GM21423 (cell line): ENCODE results near the gene PRPF39.
A peak's percentile ranks its signal among the peaks of the same experiment; 100 is the strongest.
"Not testable (repeated sequence)": the region's sequence is repeated elsewhere in the genome, so short reads cannot be mapped to it uniquely, and the experiment has no call there.

Experiments
- ATAC-seq: cut with Tn5 transposase; IDR thresholded peaks from one replicate; pipeline ENCODE4 v1.9.1; 2021; ENCODE audit warnings: mild to moderate bottlenecking, moderate library complexity; ENCODE audit not compliant: unreplicated experiment

PRPF39 gene

GRCh38 chr14:45081096-45081495 lies 2.8 kb upstream of the PRPF39 start:
- not testable (repeated sequence) for ATAC-seq

GRCh38 chr14:45082420-45082819 lies 1.5 kb upstream of the PRPF39 start:
- ATAC-seq, result no peak

GRCh38 chr14:45083617-45083975 lies 320 bp upstream of the PRPF39 start:
- ATAC-seq, result no peak

GRCh38 chr14:45084946-45085346 lies 1.0 kb downstream of the PRPF39 start:
- ATAC-seq, result no peak

GRCh38 chr14:45089813-45090212 lies 5.9 kb downstream of the PRPF39 start:
- ATAC-seq, result peak; percentile 69

GRCh38 chr14:45091710-45092109 lies 7.8 kb downstream of the PRPF39 start:
- no peak for ATAC-seq

- ATAC-seq, result no peak
Measured at GRCh38 chr14:45094275-45094674, 10.4 kb downstream of the PRPF39 start.

GRCh38 chr14:45095143-45095542 lies 11.2 kb downstream of the PRPF39 start:
- no peak for ATAC-seq

GRCh38 chr14:45096218-45096617 lies 12.3 kb downstream of the PRPF39 start:
- no peak for ATAC-seq

- ATAC-seq, result no peak
Measured at GRCh38 chr14:45103806-45104205, 19.9 kb downstream of the PRPF39 start.

- no peak for ATAC-seq
Measured at GRCh38 chr14:45104561-45104960, 20.6 kb downstream of the PRPF39 start.

- no peak for ATAC-seq
Measured at GRCh38 chr14:45112896-45113781, 29.2 kb downstream of the PRPF39 start.

- ATAC-seq, result no peak
Measured at GRCh38 chr14:45114327-45114726, 30.4 kb downstream of the PRPF39 start.

GRCh38 chr14:45118594-45118993 lies 34.7 kb downstream of the PRPF39 start:
- no peak for ATAC-seq

GRCh38 chr14:45120096-45120495 lies 36.2 kb downstream of the PRPF39 start:
- no peak for ATAC-seq

GRCh38 chr14:45123271-45123670 lies 39.4 kb downstream of the PRPF39 start:
- ATAC-seq, result no peak

- no peak for ATAC-seq
Measured at GRCh38 chr14:45125754-45126153, 41.8 kb downstream of the PRPF39 start.

- no peak for ATAC-seq
Measured at GRCh38 chr14:45128963-45129629, 45.2 kb downstream of the PRPF39 start.

GRCh38 chr14:45133683-45134050 lies 49.8 kb downstream of the PRPF39 start:
- no peak for ATAC-seq

- peak; percentile 88 for ATAC-seq
Measured at GRCh38 chr14:45134051-45134958, 50.4 kb downstream of the PRPF39 start, which contains the start of gene FKBP3. FKBP3 (minus strand) TSS chr14:45134481; CDS start chr14:45134456, 25 bp downstream.

GRCh38 chr14:45135156-45135555 lies 51.2 kb downstream of the PRPF39 start:
- ATAC-seq, result no peak
